Measurements from ENCODE around the gene RXYLT1.

RXYLT1 gene

DNA sequence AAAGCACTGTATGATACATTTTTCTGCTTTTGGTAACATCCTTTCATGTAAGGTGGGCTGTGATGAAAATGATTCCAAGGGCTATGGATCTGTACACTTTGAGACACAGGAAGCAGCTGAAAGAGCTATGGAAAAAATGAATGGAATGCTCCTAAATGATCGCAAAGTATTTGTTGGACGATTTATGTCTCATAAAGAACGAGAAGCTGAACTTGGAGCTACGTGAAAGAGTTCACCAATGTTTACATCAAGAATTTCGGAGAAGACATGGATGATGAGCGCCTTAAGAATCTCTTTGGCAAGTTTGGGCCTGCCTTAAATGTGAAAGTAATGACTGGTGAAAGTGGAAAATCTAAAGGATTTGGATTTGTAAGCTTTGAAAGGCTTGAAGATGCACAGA lies 42.6 kb downstream of the RXYLT1 start:
- no peak overlapping the region for H3K4ac ChIP-seq (ENCODE audit: low read depth, low read length)
- H3K79me1 ChIP-seq (ENCODE audit: low read length), result no peaks in the 10 kb centered on the region
- peak; percentile 20 to 75 for DNase-seq
- no peak overlapping the region for H3K4me3 ChIP-seq (ENCODE audit: low read depth, low read length)
- no peak overlapping the region for H4K12ac ChIP-seq (ENCODE audit: low read depth, low read length)
- no peak overlapping the region for H3K18ac ChIP-seq (ENCODE audit: low read length)
- H3K27ac ChIP-seq (ENCODE audit: low read depth, low read length), result no peak overlapping the region
- no peak overlapping the region for H3K23ac ChIP-seq (ENCODE audit: low read length)
- no peaks in the 10 kb centered on the region for H3K79me2 ChIP-seq (ENCODE audit: control insufficient read depth, insufficient read depth, low read length, poor library complexity)
- H3K4me1 ChIP-seq (ENCODE audit: control insufficient read depth in 1 of 2, insufficient read depth in 2 of 2, low read length in 2 of 2), result no peaks in the 10 kb centered on the region
- no peak overlapping the region for H2BK12ac ChIP-seq (ENCODE audit: low read length)
- no peaks in the 10 kb centered on the region for H3K27me3 ChIP-seq (ENCODE audit: insufficient read depth, low read length)
- H3K36me3 ChIP-seq (ENCODE audit: control insufficient read depth in 1 of 2, insufficient read depth in 2 of 2, low read length in 2 of 2), result no peaks in the 10 kb centered on the region
- H4K91ac ChIP-seq (ENCODE audit: low read depth, low read length), result no peak overlapping the region
- H3K9me3 ChIP-seq (ENCODE audit: insufficient read depth, low read depth, low read length), result no peaks in the 10 kb centered on the region
- H4K8ac ChIP-seq (ENCODE audit: low read depth, low read length), result no peak overlapping the region
- no peak overlapping the region for H2BK120ac ChIP-seq (ENCODE audit: insufficient read depth, low read length, poor library complexity)
- no peak overlapping the region for H3K9ac ChIP-seq (ENCODE audit: low read length)
- H2AFZ ChIP-seq (ENCODE audit: insufficient read depth, low read length, poor library complexity), result no peak overlapping the region
- no CpG with 5 or more reads among the region's 6 CpGs for WGBS (ENCODE audit: extremely low coverage, insufficient coverage, insufficient read length)
- H2BK5ac ChIP-seq (ENCODE audit: low read depth, low read length, poor library complexity), result no peak overlapping the region
- H2AK5ac ChIP-seq (ENCODE audit: low read length), result no peak overlapping the region
- H3K4me2 ChIP-seq (ENCODE audit: low read length), result no peak overlapping the region
- H3K14ac ChIP-seq (ENCODE audit: low read length), result no peak overlapping the region

DNA sequence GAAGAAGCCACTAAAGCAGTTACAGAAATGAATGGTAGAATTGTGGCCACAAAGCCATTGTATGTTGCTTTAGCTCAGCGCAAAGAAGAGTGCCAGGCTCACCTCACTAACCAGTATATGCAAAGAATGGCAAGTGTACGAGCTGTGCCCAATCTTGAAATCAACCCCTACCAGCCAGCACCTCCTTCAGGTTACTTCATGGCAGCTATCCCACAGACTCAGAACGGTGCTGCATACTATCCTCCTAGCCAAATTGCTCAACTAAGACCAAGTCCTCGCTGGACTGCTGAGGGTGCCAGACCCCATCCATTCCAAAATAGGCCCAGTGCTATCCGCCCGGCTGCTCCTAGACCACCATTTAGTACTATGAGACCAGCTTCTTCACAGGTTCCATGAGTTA lies 43.3 kb downstream of the RXYLT1 start:
- no peak overlapping the region for H2BK5ac ChIP-seq (ENCODE audit: low read depth, low read length, poor library complexity)
- no peak overlapping the region for H2AFZ ChIP-seq (ENCODE audit: insufficient read depth, low read length, poor library complexity)
- H3K14ac ChIP-seq (ENCODE audit: low read length), result no peak overlapping the region
- H3K9me3 ChIP-seq (ENCODE audit: insufficient read depth, low read depth, low read length), result no peaks in the 10 kb centered on the region
- H3K18ac ChIP-seq (ENCODE audit: low read length), result no peak overlapping the region
- no peak overlapping the region for H4K12ac ChIP-seq (ENCODE audit: low read depth, low read length)
- WGBS (ENCODE audit: extremely low coverage, insufficient coverage, insufficient read length), result no CpG with 5 or more reads among the region's 6 CpGs
- H3K27me3 ChIP-seq (ENCODE audit: insufficient read depth, low read length), result no peaks in the 10 kb centered on the region
- no peaks in the 10 kb centered on the region for H3K4me1 ChIP-seq (ENCODE audit: control insufficient read depth in 1 of 2, insufficient read depth in 2 of 2, low read length in 2 of 2)
- no peak overlapping the region for H3K4me3 ChIP-seq (ENCODE audit: low read depth, low read length)
- no peaks in the 10 kb centered on the region for H3K79me1 ChIP-seq (ENCODE audit: low read length)
- H3K36me3 ChIP-seq (ENCODE audit: control insufficient read depth in 1 of 2, insufficient read depth in 2 of 2, low read length in 2 of 2), result no peaks in the 10 kb centered on the region
- H4K91ac ChIP-seq (ENCODE audit: low read depth, low read length), result no peak overlapping the region
- no peak overlapping the region for H3K4me2 ChIP-seq (ENCODE audit: low read length)
- H2AK5ac ChIP-seq (ENCODE audit: low read length), result peak overlapping the region; percentile 63
- H3K9ac ChIP-seq (ENCODE audit: low read length), result no peak overlapping the region
- H2BK12ac ChIP-seq (ENCODE audit: low read length), result peak overlapping the region; percentile 44
- no peak overlapping the region for H4K8ac ChIP-seq (ENCODE audit: low read depth, low read length)
- DNase-seq, result no peak
- H2BK120ac ChIP-seq (ENCODE audit: insufficient read depth, low read length, poor library complexity), result no peak overlapping the region
- no peak overlapping the region for H3K27ac ChIP-seq (ENCODE audit: low read depth, low read length)
- no peak overlapping the region for H3K4ac ChIP-seq (ENCODE audit: low read depth, low read length)
- H3K23ac ChIP-seq (ENCODE audit: low read length), result no peak overlapping the region
- H3K79me2 ChIP-seq (ENCODE audit: control insufficient read depth, insufficient read depth, low read length, poor library complexity), result no peaks in the 10 kb centered on the region

DNA sequence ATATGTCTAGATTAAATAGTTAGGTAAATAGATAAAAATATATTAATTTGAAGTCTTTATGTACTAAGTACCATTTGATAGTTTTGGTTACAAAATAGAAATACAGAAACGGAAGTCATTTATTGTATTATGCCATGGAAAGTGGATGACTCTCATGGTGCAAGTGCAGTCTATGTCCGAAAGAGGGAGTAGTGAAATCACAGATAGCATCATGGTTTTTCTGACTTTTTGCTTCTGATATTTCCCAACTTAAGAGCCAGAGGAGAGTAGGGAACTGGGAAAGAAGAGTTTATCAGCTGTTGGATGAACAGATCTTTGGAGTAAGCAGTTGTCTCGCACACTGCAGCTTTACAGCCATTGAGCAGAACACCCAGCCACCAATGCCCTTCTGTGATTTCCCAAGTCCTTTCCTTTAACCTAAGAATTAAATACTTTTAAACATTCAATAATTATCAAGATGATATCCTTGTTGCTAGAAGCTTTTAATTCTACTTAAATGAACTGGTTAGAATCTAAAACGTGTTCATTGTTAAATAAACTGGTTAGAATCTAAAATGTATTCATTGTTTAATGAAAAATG lies 46.4 kb downstream of the RXYLT1 start:
- no peak overlapping the region for H3K18ac ChIP-seq (ENCODE audit: low read length)
- no peak overlapping the region for H3K4me3 ChIP-seq (ENCODE audit: low read depth, low read length)
- H3K14ac ChIP-seq (ENCODE audit: low read length), result no peak overlapping the region
- H4K12ac ChIP-seq (ENCODE audit: low read depth, low read length), result no peak overlapping the region
- no peaks in the 10 kb centered on the region for H3K79me2 ChIP-seq (ENCODE audit: control insufficient read depth, insufficient read depth, low read length, poor library complexity)
- no peak overlapping the region for H2BK12ac ChIP-seq (ENCODE audit: low read length)
- no peak overlapping the region for H2AK5ac ChIP-seq (ENCODE audit: low read length)
- no peak overlapping the region for H2BK120ac ChIP-seq (ENCODE audit: insufficient read depth, low read length, poor library complexity)
- H2AFZ ChIP-seq (ENCODE audit: insufficient read depth, low read length, poor library complexity), result no peak overlapping the region
- peak in 1 of 2 donors; percentile 84 for DNase-seq
- no peak overlapping the region for H4K8ac ChIP-seq (ENCODE audit: low read depth, low read length)
- H3K27ac ChIP-seq (ENCODE audit: low read depth, low read length), result no peak overlapping the region
- H3K9ac ChIP-seq (ENCODE audit: low read length), result no peak overlapping the region
- H4K91ac ChIP-seq (ENCODE audit: low read depth, low read length), result no peak overlapping the region
- no peak overlapping the region for H3K4ac ChIP-seq (ENCODE audit: low read depth, low read length)
- no peak overlapping the region for H2BK5ac ChIP-seq (ENCODE audit: low read depth, low read length, poor library complexity)
- no peaks in the 10 kb centered on the region for H3K36me3 ChIP-seq (ENCODE audit: control insufficient read depth in 1 of 2, insufficient read depth in 2 of 2, low read length in 2 of 2)
- no peaks in the 10 kb centered on the region for H3K4me1 ChIP-seq (ENCODE audit: control insufficient read depth in 1 of 2, insufficient read depth in 2 of 2, low read length in 2 of 2)
- no peak overlapping the region for H3K4me2 ChIP-seq (ENCODE audit: low read length)
- H3K79me1 ChIP-seq (ENCODE audit: low read length), result no peaks in the 10 kb centered on the region
- WGBS (ENCODE audit: extremely low coverage, insufficient coverage, insufficient read length), result no CpG with 5 or more reads among the region's 4 CpGs
- H3K23ac ChIP-seq (ENCODE audit: low read length), result no peak overlapping the region
- no peaks in the 10 kb centered on the region for H3K9me3 ChIP-seq (ENCODE audit: insufficient read depth, low read depth, low read length)
- H3K27me3 ChIP-seq (ENCODE audit: insufficient read depth, low read length), result no peaks in the 10 kb centered on the region

DNA sequence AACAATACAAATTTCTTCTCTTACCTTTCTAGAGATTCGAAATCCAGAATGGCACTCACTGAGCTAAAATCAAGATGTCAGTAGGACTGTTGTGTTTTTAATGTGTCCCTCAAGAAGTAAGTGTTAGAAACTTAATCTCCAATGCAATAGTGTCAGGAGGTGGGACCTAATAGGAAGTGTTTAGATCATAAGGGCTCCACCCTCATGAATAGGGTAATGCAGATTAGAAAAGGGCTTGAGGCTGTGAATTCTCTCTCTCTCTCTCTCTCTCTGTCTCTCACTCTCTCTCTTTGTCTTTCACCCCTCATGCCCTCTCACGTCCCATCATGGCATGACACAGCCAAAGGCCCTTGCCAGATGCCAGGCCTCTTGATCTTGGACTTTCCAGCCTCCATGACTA lies 49.2 kb downstream of the RXYLT1 start:
- Histone ChIP-seq H2BK120ac (ENCODE audit: insufficient read depth, low read length, poor library complexity) (no peak overlapping the region), H3K4ac (ENCODE audit: low read depth, low read length) (no peak overlapping the region), H4K8ac (ENCODE audit: low read depth, low read length) (no peak overlapping the region), H3K4me1 (ENCODE audit: control insufficient read depth in 1 of 2, insufficient read depth in 2 of 2, low read length in 2 of 2) (no peaks in the 10 kb centered on the region), H3K18ac (ENCODE audit: low read length) (no peak overlapping the region), H3K9ac (ENCODE audit: low read length) (no peak overlapping the region), H3K14ac (ENCODE audit: low read length) (no peak overlapping the region), H3K79me2 (ENCODE audit: control insufficient read depth, insufficient read depth, low read length, poor library complexity) (no peaks in the 10 kb centered on the region), H4K91ac (ENCODE audit: low read depth, low read length) (no peak overlapping the region), H2AFZ (ENCODE audit: insufficient read depth, low read length, poor library complexity) (no peak overlapping the region), H2BK12ac (ENCODE audit: low read length) (no peak overlapping the region), H3K23ac (ENCODE audit: low read length) (no peak overlapping the region), H3K27me3 (ENCODE audit: insufficient read depth, low read length) (no peaks in the 10 kb centered on the region), H3K79me1 (ENCODE audit: low read length) (no peaks in the 10 kb centered on the region), H3K36me3 (ENCODE audit: control insufficient read depth in 1 of 2, insufficient read depth in 2 of 2, low read length in 2 of 2) (no peaks in the 10 kb centered on the region), H3K4me2 (ENCODE audit: low read length) (no peak overlapping the region), H2BK5ac (ENCODE audit: low read depth, low read length, poor library complexity) (no peak overlapping the region), H3K9me3 (ENCODE audit: insufficient read depth, low read depth, low read length) (no peaks in the 10 kb centered on the region), H2AK5ac (ENCODE audit: low read length) (no peak overlapping the region), H3K4me3 (ENCODE audit: low read depth, low read length) (no peak overlapping the region), H3K27ac (ENCODE audit: low read depth, low read length) (no peak overlapping the region), H4K12ac (ENCODE audit: low read depth, low read length) (no peak overlapping the region)
- WGBS (ENCODE audit: extremely low coverage, insufficient coverage, insufficient read length), result no CpG with 5 or more reads among the region's 2 CpGs
- no peak for DNase-seq
